IPS DF 4.7 (cell line): Measurements from ENCODE around the gene KRT28.
"Not testable (repeated sequence)": the region's sequence is repeated elsewhere in the genome, so short reads cannot be mapped to it uniquely, and the experiment has no call there.

Experiments used
- DNase-seq: peaks from one replicate; pipeline ENCODE4 v3.0.0-alpha.2; 2013; ENCODE audit warnings: low spot score; ENCODE audit errors: extremely low read depth

Gene KRT28

GRCh38 chr17:40779181-40779909 is 20.4 kb downstream of the KRT28 start:
- DNase-seq = no peak

- no peak for DNase-seq
These were observed 21.3 kb downstream of the KRT28 start for GRCh38 chr17:40778461-40778860.

GRCh38 chr17:40777971-40778370 is 21.8 kb downstream of the KRT28 start:
- DNase-seq = no peak

GRCh38 chr17:40777459-40777858 is 22.3 kb downstream of the KRT28 start:
- DNase-seq = no peak

GRCh38 chr17:40775945-40776344 is 23.8 kb downstream of the KRT28 start:
- DNase-seq = no peak

- DNase-seq = no peak
These were observed 27.7 kb downstream of the KRT28 start, which contains the start of gene KRT26 for GRCh38 chr17:40772101-40772500. TSS of gene KRT26 (minus strand) at chr17:40772201. CDS start at chr17:40772113, 88 bp downstream.

GRCh38 chr17:40765657-40766056 is 34.1 kb downstream of the KRT28 start:
- DNase-seq = no peak

- no peak for DNase-seq
These were observed 36.0 kb downstream of the KRT28 start for GRCh38 chr17:40763752-40764151.

- no peak for DNase-seq
These were observed 39.4 kb downstream of the KRT28 start for GRCh38 chr17:40760105-40761016.

GRCh38 chr17:40755231-40755630 is 44.5 kb downstream of the KRT28 start, which contains the start of gene KRT25:
TSS of gene KRT25 (minus strand) at chr17:40755331. CDS start at chr17:40755271, 60 bp downstream.
- DNase-seq = no peak

- no peak for DNase-seq
These were observed 46.0 kb downstream of the KRT28 start for GRCh38 chr17:40753804-40754203.

GRCh38 chr17:40751065-40751464 is 48.7 kb downstream of the KRT28 start:
- DNase-seq = no peak

GRCh38 chr17:40750391-40750790 is 49.4 kb downstream of the KRT28 start:
- no peak for DNase-seq

GRCh38 chr17:40748666-40749065 is 51.1 kb downstream of the KRT28 start:
- not testable (repeated sequence) for DNase-seq
